IPS-18c (cell line): ENCODE measurements around the gene PGS1.

ENCODE experiments used
- H3K4me3 ChIP-seq: 2 replicates; pipeline ENCODE4 v1.7.0; 2013; ENCODE audit warnings: low read depth, mild to moderate bottlenecking, low read length, moderate library complexity; ENCODE audit not compliant: insufficient read depth
- H3K9me3 ChIP-seq: one replicate; pipeline ENCODE4 v1.6.1; 2013; ENCODE audit warnings: mild to moderate bottlenecking, low read length, moderate library complexity; ENCODE audit not compliant: control insufficient read depth, insufficient read depth

The PGS1 gene

DNA sequence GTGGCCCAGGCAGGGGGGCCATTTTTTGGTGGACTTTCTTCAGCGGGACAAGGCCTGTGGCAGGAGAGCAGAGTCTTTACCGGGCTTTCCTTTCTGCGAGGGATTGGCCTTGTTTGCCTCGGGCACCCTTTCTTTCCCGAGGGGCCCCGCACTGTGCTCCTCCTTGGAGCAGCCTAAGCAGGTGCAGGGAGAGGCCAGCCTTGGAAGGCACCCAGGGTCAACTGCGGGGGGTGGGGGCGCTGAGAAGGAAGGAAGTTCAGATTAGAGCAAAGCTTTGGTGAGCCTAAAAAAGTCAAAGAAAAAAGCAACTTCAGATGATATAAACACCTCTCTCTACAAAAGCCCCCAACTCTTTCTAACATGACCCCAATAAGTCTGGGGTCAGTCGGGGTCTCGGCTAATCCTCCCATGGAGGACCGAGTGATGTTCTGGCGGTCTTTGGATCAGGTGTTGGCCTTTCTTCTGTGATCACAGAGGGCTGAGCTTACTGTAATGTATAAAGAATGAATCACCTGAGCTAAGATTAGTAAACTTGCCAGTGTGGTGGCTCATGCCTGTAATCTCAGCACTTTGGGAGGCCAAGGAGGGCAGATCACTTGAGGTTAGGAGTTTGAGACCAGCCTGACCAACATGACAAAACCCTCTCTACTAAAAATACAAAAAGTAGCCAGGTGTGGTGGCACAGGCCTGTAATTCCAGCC lies 63.0 kb downstream of the PGS1 start:
- Histone ChIP-seq H3K4me3 (no peak overlapping the region), H3K9me3 (no peaks in the 10 kb centered on the region)

DNA sequence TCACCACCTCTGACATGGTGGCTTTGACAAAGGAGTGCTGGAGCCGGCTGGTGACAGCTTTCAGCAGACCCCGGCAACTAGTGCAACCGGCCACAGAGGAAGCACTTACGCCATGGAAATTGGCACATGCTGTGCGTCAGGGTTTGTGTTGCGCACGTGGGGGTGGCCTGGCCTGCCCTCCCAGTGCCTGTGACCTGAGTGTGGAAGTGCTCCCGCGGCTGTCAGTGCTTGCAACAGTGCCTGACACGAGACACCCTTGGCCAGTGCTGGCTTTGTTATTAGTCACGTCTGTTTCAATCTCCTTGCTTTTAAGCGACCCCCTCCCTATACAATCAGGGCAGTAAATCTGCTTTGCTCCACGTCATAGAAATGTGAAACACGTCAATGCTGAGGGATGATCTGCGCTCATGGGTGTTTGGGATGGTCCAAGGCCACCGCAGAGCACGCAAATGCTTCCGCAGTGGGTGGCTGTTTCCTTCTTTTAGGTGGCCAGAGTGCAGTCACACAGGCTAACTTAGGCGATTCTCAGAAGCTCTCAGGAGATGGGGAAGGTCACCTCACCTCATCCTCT lies 64.3 kb downstream of the PGS1 start:
- H3K9me3 ChIP-seq: no peaks in the 10 kb centered on the region
- H3K4me3 ChIP-seq: no peak overlapping the region

DNA sequence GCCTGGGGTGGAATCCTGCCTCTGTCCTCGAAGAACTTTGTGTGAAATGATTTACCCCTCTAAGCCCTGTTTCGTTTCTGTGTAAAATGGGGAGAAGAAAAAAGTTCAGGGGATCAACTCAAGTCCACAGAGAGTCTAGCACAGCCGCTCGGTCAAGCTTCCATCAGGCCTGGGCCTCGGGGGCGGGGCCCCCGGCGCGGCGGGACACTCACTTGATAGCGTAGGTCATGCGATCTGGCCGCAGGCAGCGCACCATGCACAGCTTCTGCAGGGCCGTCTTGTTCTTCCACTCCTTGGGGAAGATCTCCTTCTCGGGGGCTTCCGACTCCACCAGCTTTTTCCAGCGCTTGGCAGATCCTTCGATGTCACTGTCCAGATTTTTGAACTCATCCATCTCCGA lies 65.9 kb downstream of the PGS1 start:
- Histone ChIP-seq H3K9me3 (no peaks in the 10 kb centered on the region), H3K4me3 (no peak overlapping the region)

DNA sequence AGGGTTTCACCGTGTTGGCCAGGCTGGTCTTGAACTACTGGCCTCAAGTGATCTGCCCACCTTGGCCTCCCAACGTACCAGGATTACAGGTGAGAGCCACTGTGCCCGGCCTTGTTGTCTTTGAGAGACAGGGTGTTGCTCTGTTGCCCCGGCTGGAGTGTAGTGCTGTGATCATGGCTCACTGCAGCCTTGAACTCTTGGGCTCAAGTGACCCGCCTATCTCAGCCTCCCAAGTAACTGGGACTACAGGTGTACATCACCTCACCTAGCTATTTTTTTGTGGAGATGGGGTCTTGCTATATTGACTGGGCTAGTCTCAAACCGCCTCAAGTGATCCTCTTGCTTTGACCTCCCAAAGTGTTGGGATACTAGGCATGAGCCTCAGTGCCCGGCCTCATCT lies 68.4 kb downstream of the PGS1 start:
- no peaks in the 10 kb centered on the region for H3K9me3 ChIP-seq
- H3K4me3 ChIP-seq: no peak overlapping the region

DNA sequence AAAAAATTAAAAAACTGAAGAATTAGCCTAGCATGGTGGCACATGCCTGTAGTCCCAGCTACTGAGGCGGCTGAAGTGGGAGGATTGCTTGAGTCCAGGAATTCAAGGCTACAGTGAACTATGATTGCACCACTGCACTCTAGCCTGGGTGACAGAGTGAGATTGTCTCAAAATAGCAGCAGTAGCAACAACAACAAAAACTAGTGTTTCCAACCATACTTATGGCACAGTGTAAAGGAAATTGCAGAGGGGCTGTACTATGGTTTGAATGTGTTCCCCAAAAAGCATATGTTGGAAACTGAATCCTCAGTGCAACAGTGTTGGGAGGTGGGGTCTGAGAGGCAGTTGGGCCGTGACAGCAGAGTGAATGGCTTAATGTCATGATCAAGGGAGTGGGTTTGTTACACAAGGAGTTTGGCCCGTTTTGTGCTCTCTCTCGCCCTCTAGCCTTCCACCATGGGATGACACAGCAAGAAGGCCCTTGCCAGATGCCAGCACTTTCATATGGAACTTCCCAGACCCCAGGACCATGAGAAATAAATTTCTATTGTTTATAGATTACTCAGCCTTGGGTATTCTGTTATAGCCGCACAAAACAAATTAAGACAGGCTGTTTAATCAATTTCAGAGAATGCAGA lies 70.0 kb downstream of the PGS1 start:
- Histone ChIP-seq H3K4me3 (no peak overlapping the region), H3K9me3 (no peaks in the 10 kb centered on the region)

DNA sequence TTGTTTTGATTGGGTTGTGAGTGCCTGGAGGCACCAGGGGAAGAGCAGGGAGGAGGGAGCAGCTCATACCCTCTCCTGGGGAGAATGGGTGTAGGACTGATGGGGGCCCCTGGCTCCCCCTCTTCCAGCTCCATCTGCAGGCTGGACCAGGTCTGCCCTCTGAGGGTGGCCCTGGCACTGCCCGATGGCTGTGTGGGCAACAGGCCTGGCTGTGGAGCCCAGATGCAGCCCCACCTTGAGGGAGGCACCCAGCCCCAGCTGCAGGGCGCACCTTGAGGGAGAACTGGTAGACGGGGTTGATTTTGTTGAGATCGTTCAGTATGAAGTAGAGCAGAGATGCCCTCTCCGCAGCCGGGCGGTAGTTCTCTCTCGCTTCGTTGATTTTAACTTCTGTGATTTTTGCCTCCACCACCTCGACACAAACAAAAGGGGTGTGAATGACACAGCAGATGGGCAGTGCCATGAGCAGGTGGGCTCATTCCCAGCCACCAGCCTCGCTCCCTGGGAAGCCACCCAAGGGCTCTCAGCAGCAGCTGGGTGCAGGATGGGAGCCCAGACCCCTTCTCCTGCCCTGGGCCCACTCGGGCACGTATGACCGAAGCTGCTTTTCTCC lies 71.6 kb downstream of the PGS1 start:
- no peak overlapping the region for H3K4me3 ChIP-seq
- no peaks in the 10 kb centered on the region for H3K9me3 ChIP-seq

DNA sequence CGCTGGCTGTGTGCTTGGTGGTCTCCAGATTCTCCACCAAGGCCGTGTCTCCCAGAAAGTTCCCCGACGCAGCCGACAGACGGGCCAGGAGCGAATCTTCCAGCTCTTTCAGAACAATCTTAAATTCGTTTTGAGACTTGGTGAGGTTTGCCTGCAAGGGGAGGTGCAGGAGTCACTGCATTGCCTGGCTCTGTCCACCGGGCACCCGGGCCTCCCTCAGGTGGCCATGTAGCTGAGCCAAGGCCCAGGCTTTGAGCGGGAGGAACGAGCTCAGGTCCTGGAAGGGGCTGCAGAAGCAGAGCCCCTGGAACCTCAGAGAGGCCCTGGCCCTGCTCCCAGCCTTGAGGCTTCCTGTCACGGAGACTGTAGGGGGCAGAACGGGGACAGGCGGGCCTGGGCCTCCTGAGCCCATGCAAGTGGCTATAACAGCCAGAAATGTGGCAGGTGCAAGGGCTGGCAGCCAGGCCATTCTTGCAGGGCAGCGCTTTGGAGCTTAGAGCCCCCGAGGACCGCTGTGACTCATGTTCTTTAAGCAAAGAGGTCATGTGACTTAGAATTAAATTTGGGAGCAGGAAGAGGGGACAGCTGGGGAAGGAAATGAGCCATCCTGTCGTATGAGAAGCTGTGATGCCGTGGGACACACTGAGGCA lies 72.4 kb downstream of the PGS1 start:
- Histone ChIP-seq H3K9me3 (no peaks in the 10 kb centered on the region), H3K4me3 (no peak overlapping the region)

DNA sequence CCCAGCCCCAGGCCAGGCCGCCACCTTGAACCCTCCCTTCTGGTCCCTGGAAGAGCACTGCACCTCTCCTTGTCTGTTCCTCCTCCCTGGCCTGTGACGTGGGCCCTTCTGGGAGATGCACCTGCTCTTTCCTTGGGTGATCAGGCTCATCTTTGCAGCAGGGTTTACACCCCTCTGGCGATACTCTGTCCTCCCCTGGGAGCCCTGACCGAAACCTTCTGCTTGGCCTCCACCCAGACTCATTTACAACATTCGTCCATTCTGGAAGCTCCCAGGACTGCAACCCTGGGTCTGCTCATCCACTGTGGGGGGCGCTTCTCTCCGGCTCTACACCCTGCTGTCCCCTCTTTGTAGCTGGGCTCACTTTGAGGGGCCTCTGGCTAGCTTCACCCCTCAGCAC lies 73.3 kb downstream of the PGS1 start:
- no peak overlapping the region for H3K4me3 ChIP-seq
- H3K9me3 ChIP-seq: no peaks in the 10 kb centered on the region

DNA sequence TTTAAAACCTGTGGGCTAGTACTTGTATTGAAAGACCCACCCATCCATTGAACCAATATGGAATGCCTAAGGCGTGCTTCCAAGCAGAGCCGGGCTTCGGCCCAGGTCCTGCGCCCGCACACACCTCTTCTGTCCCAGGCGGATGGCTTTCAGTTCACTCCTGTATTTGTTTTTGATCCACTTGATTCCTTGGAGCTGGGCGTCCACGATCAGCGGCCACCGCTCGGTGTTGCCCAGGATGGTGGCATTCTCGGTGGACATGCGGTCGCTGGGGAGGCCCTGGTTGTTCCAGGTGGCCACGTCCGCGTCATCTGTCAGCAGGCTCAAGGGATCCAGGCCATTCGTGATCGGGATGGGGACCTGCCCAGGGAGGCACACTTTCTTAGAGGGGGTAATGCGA lies 75.9 kb downstream of the PGS1 start:
- Histone ChIP-seq H3K9me3 (no peaks in the 10 kb centered on the region), H3K4me3 (no peak overlapping the region)

DNA sequence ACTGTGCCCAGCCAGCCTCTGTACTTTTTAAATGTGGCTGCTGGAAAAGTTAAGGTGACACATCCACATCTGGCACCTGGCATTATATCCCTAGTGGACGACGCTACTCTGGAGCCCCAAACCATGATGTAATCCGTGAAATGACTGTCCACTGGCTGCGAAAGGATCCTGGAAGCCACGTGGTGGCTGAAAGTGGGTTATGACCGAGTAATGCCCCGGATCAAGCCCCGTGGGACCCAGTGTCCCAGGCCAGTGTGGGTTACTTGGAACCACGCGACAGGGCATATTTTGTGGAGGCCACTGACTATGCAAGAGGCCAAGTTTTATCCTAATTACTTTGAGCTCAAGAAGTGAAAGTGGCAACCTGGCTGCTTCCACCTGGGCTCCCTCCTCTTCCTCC lies 79.6 kb downstream of the PGS1 start:
- no peak overlapping the region for H3K4me3 ChIP-seq
- no peaks in the 10 kb centered on the region for H3K9me3 ChIP-seq

DNA sequence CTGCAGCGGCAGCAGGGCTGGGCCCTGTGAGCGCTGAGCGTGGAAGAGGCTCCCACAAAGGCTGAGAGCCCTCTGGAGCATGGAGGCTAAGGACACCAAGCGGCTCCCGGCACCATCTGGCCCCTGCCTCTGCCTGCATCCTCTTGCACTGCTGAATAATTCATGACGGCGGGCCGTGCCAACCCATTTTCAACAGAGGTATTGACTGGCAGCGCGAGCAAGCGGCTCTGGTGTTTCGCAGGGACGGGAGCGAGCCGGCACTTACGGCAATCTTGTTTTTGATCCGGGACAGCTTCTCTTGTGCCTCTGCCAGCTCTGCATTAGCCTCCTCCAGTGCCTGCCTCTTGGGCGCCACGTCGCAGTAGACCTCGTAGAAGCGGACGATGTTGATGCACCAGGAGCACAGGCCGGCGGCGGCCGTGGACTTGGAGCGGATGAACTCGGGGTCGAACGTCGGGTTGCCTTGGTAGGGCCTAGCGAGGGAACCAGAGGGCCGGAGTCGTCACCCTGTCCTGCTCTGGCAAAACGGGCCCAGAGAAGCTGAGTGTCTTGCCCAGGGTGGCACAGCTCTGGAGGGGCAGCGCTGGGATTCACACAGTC lies 80.4 kb downstream of the PGS1 start:
- Histone ChIP-seq H3K9me3 (no peaks in the 10 kb centered on the region), H3K4me3 (no peak overlapping the region)

DNA sequence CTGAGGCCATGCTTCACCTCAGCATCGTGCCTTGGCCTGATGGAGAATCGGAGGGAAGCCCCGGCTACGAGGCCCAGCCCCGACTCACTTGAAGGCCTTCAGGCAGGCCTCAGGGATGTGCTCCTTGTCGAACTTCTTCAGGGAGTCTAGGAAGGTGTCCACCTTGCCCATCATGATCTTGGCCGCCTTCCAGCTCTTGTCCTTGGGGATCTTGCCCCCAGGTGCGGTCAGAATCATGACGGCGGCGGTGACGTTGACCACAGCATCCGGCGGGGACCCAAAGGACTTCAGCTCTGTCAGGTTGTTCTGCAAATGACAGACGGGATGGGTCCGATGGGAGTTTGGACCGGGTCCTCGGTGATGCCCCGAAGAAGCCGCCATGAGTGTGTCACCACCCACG lies 81.2 kb downstream of the PGS1 start:
- H3K4me3 ChIP-seq: no peak overlapping the region
- H3K9me3 ChIP-seq: no peaks in the 10 kb centered on the region

DNA sequence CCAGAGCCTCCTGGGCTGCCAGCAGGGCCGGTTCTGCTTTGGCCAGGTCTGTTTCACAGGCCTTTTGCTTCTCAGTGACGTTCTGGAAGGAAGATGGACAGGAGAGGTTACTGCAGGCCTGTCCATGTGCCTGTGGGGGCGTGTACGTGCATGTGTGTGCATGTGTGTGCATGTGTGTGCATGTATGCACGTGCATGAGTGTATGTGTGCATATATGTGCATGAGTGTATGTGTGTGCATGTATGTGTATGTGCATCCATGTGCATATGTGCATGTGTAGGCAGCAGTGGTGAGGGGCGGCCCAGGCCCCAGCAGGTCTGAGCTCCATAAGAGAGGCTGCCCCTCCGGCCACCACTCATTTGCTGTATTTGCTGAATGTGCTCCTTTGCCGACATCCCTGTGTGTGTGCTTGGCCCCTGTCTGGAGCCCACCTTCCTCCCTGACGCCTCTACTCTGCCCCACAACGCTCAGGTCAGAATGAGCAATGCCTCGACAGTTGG lies 81.8 kb downstream of the PGS1 start:
- Histone ChIP-seq H3K9me3 (no peaks in the 10 kb centered on the region), H3K4me3 (no peak overlapping the region)

DNA sequence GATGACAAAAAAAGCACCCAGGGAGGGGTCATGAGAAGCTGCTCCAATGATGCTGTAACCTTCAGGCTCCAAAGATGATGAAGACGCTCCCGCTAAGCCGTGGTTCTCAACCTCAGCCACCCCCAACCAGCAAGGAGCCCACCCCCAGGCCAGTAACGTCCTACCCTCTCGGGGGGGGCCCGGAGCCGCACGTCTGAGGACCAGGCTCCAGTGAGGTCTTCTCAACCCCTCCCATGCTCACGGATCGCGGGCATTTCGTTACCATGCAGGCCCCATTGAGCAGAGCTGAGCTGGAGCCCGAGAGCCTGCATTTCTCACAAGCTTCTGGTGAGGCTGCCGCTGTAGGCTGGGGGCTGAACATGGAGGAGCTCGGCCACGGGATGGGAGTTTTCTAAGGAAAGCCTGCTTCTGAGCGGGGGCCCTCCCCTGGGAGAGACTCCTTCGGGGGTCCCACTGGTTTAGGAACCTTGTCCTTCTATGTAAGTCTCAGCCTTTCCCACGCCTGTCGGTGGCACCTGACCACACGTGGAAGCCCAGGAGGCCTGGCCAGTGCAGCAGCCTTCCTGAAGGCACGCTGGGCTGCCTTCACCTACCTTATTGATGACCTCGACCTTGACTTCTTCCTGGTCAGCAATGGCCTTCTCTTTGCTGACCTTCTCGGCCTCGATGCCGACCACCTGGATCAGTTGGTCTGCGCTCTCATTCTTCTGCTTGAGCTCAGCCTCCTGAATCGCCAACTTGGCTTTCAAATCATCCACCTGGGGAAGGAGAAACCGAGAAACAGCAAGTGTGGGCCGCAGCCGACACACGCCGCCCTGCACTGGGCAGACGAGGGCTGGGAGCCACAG lies 82.7 kb downstream of the PGS1 start:
- H3K4me3 ChIP-seq: no peak overlapping the region
- no peaks in the 10 kb centered on the region for H3K9me3 ChIP-seq

DNA sequence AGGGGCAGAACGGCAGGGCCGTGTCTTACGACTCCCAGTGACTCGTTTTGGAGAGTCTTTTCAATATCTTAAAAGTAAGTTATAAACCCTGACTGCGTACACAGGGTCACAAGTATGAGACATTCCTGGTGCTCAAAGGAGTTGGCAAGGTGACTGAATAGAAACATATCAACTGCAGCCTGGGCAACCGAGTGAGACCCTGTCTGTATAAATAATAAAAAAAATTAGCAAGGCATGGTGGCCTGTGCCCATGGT lies 83.3 kb downstream of the PGS1 start:
- H3K9me3 ChIP-seq: no peaks in the 10 kb centered on the region
- no peak overlapping the region for H3K4me3 ChIP-seq

DNA sequence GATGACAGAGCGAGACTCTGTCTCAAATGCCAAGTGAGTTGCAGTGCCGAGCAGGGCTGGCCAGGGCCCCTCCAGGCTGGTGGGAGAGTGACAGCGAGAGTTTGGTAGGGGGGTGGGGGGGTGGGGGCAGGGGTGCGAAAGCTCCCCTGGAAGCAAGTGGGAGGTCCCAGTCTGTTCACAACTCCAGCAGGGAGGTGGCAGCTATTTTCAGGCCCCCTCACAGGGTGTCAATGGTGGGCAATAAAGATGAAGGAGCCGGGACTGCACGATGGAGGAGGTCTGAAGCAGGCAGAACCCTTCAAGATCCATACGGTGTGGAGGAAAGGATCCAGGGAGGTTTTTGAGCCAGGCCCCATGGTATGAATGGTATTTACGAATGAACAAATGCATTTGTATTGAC lies 83.7 kb downstream of the PGS1 start:
- Histone ChIP-seq H3K9me3 (no peaks in the 10 kb centered on the region), H3K4me3 (no peak overlapping the region)
